GM18907 (cell line): ENCODE data around the gene AIFM1.

Experiments
- ATAC-seq: cut with Tn5 transposase; IDR thresholded peaks from one replicate; pipeline ENCODE4 v1.9.1; 2021; ENCODE audit warnings: mild to moderate bottlenecking, moderate library complexity; ENCODE audit not compliant: unreplicated experiment

Gene AIFM1

GRCh38 chrX:130165703-130166502 is at the start of gene AIFM1:
TSS of gene AIFM1 (minus strand) at chrX:130165841. CDS start at chrX:130165656, 185 bp downstream.
- peak; percentile 90 for ATAC-seq

- ATAC-seq, result no peak
These were observed 47.7 kb upstream of the AIFM1 start for GRCh38 chrX:130213376-130213775.

GRCh38 chrX:130212371-130212770 is 46.7 kb upstream of the AIFM1 start:
- ATAC-seq, result no peak

- no peak for ATAC-seq
These were observed 46.0 kb upstream of the AIFM1 start for GRCh38 chrX:130211415-130212186.

- no peak for ATAC-seq
These were observed 39.0 kb upstream of the AIFM1 start for GRCh38 chrX:130204647-130205046.

DNA sequence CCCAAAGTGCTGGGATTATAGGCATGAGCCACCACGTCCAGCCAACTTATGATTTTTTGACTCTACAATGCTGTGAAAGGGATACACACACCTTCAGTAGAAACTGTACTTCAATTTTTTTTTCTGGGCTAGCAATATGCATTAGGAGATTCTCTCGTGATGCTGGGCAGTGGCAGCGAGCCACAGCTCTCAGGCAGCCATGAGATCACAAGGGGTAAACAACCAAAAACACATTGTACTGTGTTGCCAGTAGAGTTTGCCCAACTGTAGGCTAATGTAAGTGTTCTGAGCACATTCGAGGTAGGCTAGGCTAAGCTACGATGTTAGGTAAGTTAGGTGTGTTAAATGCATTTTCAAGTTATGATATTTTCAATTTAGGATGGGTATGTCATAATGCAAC is 31.8 kb upstream of the AIFM1 start:
- ATAC-seq, result no peak

DNA sequence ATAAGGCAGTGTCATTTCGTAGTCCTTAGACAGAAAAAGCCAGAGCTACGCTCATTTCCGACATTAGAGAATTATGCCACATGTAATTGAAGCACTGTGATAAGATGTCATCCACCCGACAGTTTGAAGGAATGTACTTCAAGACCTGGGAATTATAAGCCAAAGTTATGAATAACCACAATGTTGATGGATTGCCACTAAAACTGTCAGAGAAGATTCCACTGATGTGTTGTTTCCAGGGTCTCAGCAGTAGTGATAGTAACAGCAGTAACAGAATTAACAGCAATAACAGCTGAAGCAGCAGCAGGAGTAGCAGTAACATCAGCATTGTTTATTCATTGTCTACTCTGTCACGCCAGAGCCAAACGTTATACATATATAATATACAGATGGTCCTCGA is 30.8 kb upstream of the AIFM1 start:
- no peak for ATAC-seq

DNA sequence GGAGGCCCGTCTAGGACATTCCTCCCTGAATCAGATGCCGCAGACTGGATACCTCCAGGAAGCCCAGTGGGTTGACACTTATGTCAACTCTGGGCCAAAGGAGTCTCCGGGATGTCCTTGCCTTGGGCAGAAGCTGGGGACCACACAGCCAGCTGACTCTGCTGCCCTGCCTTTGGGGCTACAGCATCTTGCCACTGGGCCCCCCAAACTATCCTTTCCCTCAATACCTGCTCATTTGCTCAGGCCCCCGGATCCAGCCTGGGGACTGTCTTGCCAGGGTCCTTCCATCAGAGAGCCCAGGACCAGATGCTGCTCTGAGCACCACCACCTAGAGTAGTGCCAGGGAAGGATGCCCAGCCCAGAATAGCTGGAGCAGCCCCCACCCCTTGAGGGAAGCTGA is 25.2 kb upstream of the AIFM1 start:
- ATAC-seq, result no peak

DNA sequence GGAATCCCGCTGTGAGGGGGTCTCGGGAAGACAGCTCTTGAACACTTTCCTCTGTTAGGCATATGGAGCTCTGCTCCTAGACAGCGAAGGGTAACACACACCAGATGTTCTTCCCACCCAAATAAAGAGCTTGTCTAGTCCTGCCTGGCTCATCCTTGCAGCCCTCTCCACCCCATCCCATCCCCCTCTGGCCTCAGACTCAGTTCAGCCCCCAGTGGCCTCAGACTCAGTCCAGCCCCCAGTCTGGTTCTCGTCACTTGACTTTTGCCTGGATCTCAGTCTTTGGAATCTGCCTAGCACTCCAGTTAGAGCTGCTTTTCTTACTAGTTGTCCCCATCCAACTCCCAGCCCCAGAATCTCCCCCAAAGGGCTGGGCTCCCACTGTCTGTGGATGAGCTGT is 21.0 kb upstream of the AIFM1 start:
- no peak for ATAC-seq

DNA sequence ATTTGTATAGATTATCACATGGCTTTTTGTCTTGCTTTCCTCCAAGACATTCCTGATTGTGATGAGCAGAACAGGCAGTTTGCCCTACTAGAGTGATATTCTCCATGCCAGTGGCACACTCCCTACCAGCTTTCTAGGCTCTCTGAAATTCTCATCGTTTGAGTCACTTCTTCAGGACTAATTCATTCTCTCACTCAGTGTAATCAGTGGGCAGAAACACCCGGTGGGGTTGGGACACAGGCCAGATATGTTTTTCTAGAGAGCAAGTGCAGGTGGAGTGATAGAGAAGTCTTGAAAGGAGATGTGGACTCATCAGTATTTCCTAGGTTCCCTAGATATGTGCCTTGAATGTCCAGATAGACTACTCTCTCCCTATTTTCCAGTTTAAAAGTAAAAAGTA is 19.2 kb upstream of the AIFM1 start:
- ATAC-seq, result no peak

DNA sequence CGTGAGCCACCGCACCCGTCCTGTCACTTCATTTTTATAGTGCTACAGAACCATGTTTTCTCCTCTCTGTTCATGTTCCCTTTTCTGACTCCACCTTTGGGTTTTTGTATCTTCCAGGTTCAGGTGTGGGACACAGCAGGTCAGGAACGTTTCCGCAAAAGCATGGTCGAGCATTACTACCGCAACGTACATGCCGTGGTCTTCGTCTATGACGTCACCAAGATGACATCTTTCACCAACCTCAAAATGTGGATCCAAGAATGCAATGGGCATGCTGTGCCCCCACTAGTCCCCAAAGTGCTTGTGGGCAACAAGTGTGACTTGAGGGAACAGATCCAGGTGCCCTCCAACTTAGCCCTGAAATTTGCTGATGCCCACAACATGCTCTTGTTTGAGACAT is 18.5 kb upstream of the AIFM1 start:
- no peak for ATAC-seq

- no peak for ATAC-seq
These were observed 14.1 kb upstream of the AIFM1 start for GRCh38 chrX:130179579-130180215.

DNA sequence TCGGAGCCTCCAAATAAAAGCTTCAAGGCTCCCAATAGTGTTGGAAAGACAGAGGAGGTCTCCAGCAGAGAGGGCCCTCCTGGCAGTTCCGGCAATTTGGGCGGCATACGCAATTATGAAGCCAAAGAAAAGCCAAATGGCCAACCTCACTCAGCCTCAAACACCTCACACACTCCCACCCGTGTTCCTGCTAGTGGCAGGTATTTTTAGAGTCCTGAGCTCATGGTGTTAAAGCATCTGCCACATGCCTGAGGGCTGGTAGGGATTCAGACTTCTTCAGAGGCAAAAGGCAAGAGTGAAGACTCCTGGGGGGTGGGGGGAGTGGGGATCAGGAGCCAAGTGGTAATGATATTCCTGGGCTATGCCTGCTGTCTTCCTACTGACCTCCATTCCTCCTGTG is 13.5 kb upstream of the AIFM1 start:
- ATAC-seq, result no peak

GRCh38 chrX:130176942-130177341 is 11.3 kb upstream of the AIFM1 start:
- ATAC-seq, result no peak

DNA sequence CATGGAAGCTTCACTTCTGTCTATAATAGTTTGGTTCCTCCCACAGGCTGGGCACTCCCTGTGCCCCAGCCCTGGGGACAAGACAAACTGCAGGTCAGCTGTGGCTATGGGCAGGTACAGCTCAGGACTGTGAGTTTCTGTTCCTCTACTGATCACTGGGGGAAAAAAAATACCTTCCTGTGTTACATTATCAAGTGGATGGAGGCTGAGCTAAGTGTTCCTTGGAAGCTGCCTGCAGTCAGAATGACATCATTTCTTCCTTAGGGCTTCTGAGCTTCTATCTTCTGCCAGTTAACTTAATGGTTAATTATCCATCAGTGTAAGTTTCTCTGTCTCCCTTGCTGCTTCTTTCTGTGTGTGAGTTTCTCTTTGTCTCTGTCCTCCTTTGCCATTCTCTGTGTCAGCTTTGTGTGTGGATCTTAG is 10.7 kb upstream of the AIFM1 start:
- ATAC-seq, result peak; percentile 82

- no peak for ATAC-seq
These were observed 9.3 kb upstream of the AIFM1 start for GRCh38 chrX:130174937-130175336.

DNA sequence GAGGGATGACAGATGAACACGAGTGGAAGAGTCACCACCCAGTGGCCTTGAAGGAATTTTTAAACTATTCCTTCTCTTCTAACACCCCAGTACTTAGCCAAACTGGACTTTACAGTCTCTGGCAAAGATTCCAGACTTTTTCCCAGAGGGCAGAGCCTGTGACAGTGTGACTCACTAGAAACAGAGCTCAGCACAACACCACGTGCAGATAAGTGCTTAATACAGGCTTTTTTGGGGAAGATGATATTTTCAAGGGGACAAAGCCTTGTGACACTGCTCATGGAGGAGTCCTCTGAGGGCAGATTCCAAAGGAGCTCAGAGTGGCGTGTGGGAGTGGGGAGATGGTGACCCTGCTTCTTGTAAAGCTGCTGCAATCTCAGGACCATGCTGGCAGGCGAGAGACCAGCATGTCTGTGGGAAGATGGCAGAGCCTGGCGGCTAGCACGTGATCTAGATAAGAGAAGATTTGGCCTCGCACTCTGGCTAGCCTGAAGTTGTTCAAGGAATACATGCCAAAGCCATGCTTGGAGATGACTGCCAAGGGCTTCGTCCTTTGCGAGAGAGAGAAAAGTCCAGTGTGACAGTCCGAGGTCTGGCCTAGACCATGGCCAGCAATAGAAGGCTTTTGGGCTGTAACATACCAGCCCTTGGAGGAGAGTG is 8.5 kb upstream of the AIFM1 start:
- ATAC-seq, result no peak

DNA sequence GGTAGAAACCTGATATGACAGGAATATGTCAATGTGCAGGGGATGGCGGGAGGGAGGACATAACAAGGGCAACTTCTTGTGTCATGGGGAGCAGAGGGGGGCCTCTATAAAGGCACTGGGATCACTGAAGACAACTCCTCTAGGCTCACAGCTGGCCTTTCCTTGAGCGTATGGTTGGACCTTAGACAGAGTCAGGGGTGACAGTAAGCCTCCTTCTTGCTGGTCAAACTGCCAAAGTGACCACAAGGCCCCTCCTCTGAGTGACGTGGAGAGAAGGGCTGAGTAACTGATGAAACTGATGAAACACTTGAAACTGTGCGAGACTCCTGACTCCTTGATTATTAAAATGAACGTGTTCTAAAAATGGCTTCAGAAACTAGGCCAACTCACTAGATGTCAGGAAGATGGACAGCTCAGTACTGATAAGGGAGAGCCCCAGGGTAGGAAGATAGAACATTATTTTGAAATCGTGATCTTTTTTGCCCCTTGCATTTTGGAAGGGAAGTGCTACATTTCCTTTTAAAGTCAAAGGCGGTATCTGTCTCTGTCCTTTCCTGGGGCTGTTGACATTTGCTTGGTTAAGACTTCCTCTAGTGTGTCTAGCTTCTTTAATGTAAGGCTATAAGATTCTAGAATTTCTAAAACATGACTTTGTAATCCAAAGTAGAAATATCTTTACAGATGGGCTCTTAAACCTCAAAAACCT is 7.7 kb upstream of the AIFM1 start:
- ATAC-seq, result peak; percentile 34

DNA sequence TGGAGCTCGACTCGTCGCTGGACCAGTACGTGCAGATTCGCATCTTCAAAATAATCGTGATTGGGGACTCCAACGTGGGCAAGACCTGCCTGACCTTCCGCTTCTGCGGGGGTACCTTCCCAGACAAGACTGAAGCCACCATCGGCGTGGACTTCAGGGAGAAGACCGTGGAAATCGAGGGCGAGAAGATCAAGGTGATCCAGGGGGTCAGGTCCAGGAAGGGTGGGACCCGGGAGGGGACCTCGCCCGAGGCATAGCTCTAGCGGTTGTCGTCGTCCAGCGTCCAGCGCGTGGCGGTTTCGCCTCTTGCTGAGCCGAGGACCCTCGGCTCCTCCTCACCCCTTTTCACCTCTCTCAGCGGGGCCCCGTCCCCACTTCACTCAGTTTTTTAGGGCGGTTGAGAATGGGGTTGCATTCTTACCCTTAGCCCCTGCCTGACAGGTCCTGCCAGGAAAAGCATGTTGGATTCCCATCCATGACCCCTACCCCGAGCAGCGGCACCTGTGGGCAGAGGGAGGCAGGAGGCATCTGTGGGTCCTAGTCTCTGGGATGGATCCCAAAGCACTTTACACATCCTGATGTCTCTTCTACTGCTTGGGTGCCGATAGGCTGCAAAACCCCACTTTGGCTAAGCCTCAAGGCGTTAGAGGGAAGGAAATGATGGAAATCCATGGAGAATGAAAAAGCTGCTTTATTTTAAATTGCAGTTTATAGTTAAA is 6.6 kb upstream of the AIFM1 start:
- ATAC-seq, result no peak
